Measurements from ENCODE around the gene BAHCC1. TPM values are rescaled to one million over a fixed set of nuclear protein-coding genes. Genes with fewer than 3 reads are reported as not detected.
"Not testable (repeated sequence)": the region's sequence is repeated elsewhere in the genome, so short reads cannot be mapped to it uniquely, and the experiment has no call there.

The BAHCC1 gene
- total RNA-seq, 1 donor from 2014 or later = 22.7 TPM

DNA sequence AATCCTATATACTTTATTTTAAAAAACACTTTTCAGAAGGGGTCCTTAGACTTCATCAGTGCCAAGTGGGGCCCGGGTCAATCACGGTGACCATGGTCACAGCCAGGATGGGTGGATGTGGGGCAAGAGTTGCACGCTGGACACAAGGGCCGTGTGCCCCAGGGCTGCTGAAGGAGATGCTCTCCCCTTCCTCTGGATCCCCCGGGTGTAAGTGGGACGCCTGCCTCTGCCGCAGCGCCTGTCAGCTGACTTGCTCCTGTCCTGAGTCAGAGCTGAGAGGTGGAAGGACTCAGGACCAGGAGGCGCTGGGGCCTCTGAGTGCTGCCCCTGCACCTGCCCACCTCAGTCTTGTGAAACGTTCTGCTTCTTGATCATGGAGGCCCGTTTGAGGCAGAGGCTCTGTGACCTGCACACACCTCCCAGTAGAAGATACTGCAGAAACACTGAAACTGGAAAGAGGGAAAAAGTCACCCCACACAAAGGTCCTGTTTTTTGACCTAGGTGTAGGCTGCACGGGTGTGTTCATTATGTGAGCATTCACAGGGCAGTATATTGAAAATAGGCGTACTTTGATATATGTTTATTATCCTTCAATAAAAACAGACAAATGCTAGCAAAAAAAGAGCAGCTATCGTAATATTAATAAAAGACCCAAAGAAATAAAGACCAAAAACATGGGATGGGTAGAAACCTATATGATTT, 40.9 kb upstream of the BAHCC1 start:
- H3K36me3 Mint-ChIP-seq (ENCODE audit: low read depth) = no peaks in the 10 kb centered on the region

DNA sequence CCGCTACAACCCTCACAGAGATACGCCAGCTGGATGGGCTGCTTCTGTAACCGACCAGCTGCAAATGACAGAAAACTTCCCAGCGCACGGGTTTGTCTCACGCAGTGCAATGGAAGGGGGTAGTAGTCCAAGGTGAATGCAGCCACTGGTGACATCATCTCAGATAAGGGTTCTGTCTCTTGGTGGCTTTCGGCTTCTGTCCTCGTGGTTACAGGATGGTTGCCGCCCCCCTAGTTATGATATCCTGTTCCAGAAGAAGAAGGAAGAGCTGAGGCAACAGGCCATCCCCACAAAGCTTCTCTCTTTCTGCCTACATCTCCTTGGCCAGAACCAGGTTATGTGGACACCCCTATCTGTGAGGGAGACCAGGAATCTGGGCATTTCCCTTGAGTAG, 40.3 kb upstream of the BAHCC1 start:
- TF ChIP-seq, protein P1, sequence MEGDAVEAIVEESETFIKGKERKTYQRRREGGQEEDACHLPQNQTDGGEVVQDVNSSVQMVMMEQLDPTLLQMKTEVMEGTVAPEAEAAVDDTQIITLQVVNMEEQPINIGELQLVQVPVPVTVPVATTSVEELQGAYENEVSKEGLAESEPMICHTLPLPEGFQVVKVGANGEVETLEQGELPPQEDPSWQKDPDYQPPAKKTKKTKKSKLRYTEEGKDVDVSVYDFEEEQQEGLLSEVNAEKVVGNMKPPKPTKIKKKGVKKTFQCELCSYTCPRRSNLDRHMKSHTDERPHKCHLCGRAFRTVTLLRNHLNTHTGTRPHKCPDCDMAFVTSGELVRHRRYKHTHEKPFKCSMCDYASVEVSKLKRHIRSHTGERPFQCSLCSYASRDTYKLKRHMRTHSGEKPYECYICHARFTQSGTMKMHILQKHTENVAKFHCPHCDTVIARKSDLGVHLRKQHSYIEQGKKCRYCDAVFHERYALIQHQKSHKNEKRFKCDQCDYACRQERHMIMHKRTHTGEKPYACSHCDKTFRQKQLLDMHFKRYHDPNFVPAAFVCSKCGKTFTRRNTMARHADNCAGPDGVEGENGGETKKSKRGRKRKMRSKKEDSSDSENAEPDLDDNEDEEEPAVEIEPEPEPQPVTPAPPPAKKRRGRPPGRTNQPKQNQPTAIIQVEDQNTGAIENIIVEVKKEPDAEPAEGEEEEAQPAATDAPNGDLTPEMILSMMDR (IDR thresholded peaks at IDR 0.05) = no peak
- Mint-ChIP-seq H3K4me1 (ENCODE audit: low read depth) (peaks cover 10% of the 10 kb centered on the region), H3K9me3 (ENCODE audit: low read depth) (no peaks in the 10 kb centered on the region), H3K27me3 (ENCODE audit: low read depth) (no peaks in the 10 kb centered on the region), H3K4me3 (ENCODE audit: unreplicated experiment) (no peak overlapping the region), H3K36me3 (ENCODE audit: low read depth) (no peaks in the 10 kb centered on the region), H3K27ac (ENCODE audit: unreplicated experiment) (no peak overlapping the region)
- no peak for DNase-seq (ENCODE audit: low spot score)

More for the DNA sequence above, 40.9 kb upstream of the BAHCC1 start:
- Mint-ChIP-seq H3K4me1 (ENCODE audit: low read depth) (peaks cover 14% of the 10 kb centered on the region), H3K27ac (ENCODE audit: unreplicated experiment) (no peak overlapping the region), H3K27me3 (ENCODE audit: low read depth) (no peaks in the 10 kb centered on the region), H3K9me3 (ENCODE audit: low read depth) (no peaks in the 10 kb centered on the region), H3K4me3 (ENCODE audit: unreplicated experiment) (no peak overlapping the region)
- DNase-seq (ENCODE audit: low spot score) = no peak
- TF ChIP-seq, protein P1 (IDR thresholded peaks at IDR 0.05) = no peak

DNA sequence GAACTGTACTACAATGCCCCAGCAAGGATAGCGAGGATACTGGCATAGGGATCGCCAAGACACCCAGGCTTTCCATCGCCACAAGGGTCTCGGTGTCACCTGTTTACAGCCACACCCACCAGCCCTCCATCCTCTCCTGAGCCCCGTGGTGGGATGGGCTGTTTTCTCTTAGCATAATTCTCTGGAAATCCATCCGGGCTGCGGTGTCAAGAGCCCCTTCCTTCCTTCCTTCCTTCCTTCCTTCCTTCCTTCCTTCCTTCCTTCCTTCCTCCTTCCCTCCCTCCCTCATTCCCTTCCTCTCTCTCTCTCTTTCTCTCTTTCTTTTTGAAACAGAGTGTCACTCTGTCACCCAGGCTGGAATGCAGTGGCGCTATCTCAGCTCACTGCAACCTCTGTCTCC, 36.0 kb upstream of the BAHCC1 start:
- no peaks in the 10 kb centered on the region for H3K9me3 Mint-ChIP-seq (ENCODE audit: low read depth)
- no peak for DNase-seq (ENCODE audit: low spot score)
- H3K36me3 Mint-ChIP-seq (ENCODE audit: low read depth) = no peaks in the 10 kb centered on the region
- no peak overlapping the region for H3K4me3 Mint-ChIP-seq (ENCODE audit: unreplicated experiment)
- TF ChIP-seq, protein P1 (IDR thresholded peaks at IDR 0.05) = no peak
- H3K27ac Mint-ChIP-seq (ENCODE audit: unreplicated experiment) = no peak overlapping the region
- H3K4me1 Mint-ChIP-seq (ENCODE audit: low read depth) = peaks cover 15% of the 10 kb centered on the region
- H3K27me3 Mint-ChIP-seq (ENCODE audit: low read depth) = peaks cover 2% of the 10 kb centered on the region

DNA sequence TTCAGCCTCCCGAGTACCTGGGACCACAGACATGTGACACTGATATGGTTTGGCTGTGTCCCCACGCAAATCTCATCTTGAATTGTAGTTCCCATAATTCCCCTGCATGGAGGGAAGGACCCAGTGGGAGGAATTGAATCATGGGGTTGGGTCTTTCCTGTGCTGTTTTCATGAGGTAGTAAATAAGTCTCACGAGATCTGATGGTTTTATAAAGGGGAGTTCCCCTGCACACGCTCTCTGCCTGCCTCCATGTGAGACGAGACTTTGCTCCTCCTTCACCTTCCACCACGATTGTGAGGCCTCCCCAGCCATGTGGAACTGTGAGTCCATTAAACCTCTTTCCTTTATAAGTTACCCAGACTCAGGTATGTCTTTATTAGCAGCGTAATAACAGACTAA, 33.3 kb upstream of the BAHCC1 start:
- not testable (repeated sequence) for H3K27me3 Mint-ChIP-seq (ENCODE audit: low read depth); H3K36me3 Mint-ChIP-seq (ENCODE audit: low read depth)
- peaks cover 23% of the 10 kb centered on the region for H3K4me1 Mint-ChIP-seq (ENCODE audit: low read depth)

DNA sequence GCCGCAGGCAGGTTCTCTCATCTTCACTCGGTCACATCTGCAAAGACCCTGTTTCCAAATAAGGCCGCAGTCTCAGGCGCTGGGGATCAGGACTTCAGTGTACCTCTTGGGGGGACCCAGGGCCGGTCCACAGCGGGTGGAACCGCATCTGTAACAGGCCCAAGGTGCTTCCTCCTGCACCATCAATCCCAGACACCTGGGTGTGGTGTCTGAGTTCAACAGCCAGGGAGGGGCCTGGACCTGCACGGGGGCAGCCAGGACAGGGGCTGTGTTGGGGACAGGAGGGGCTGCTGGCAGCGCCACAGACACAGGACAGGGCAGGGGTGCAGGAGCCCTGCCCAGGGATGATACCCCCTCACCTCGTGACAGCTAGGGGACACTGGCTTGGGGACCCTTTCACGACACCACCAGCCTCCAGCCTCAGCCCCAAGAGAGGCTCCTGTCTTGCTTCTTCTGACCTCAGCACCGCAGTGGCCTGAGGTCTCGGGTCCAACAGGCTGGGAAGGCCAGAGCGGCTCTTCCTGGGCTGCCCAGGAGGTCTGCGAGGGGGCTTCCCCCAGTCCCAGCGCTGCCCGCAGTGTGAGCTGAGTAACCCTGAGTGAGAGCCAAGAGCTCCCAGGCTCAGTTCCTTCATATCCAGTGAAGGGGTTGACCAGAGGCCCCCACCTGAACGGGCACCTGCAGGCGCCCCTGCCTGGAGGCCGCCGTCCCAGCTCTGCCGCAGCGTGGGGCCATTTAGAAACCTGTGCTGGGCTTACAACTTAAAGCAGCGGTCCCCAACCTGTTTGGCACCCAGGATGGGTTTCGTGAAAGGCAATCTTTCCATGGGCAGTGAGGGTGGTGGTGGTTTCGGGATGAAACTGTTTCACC, 30.7 kb upstream of the BAHCC1 start:
- no peak for DNase-seq (ENCODE audit: low spot score)
- H3K36me3 Mint-ChIP-seq (ENCODE audit: low read depth) = no peaks in the 10 kb centered on the region
- peaks cover 19% of the 10 kb centered on the region for H3K4me1 Mint-ChIP-seq (ENCODE audit: low read depth)
- no peak overlapping the region for H3K4me3 Mint-ChIP-seq (ENCODE audit: unreplicated experiment)
- no peaks in the 10 kb centered on the region for H3K9me3 Mint-ChIP-seq (ENCODE audit: low read depth)
- no peak overlapping the region for H3K27ac Mint-ChIP-seq (ENCODE audit: unreplicated experiment)
- peaks cover 2% of the 10 kb centered on the region for H3K27me3 Mint-ChIP-seq (ENCODE audit: low read depth)
- TF ChIP-seq, protein P1 (IDR thresholded peaks at IDR 0.05) = no peak

More for the DNA sequence above, 33.3 kb upstream of the BAHCC1 start:
- DNase-seq (ENCODE audit: low spot score); H3K4me3 Mint-ChIP-seq (ENCODE audit: unreplicated experiment); H3K9me3 Mint-ChIP-seq (ENCODE audit: low read depth); H3K27ac Mint-ChIP-seq (ENCODE audit: unreplicated experiment): not testable (repeated sequence)

Measured in chondrocyte (in vitro differentiated cells).